Ovary (tissue), 3 donors: ENCODE data around the gene HINT1.

Experiments used
- CTCF ChIP-seq, 3 donors: fragments of 450-650 bp in 2 of 3; fragments of 200-600 bp in 1 of 3; IDR thresholded peaks; one replicate each; pipeline versions ENCODE4 v1.5.1 to v1.8.0; 2016 to 2022; ENCODE audit warnings: antibody characterized with exemption in 3 of 3, mild to moderate bottlenecking in 1 of 3
- EP300 ChIP-seq: sonication (generic); formaldehyde crosslinking; IDR thresholded peaks from one replicate; pipeline ENCODE4 v1.6.1; 2017; ENCODE audit warnings: antibody characterized with exemption
- POLR2A ChIP-seq: fragments of 450-650 bp; IDR thresholded peaks from one replicate; pipeline ENCODE4 v1.6.1; 2017; ENCODE audit warnings: antibody characterized with exemption, mild to moderate bottlenecking, moderate library complexity
- donor health status: DM: no; HTN: no; CAD: no.

- TF ChIP-seq CTCF (IDR thresholded peaks at IDR 0.05) (no peak), POLR2A (no peak), EP300 (no peak)
Observed at GRCh38 chr5:131185523-131186104, 20.6 kb upstream of the HINT1 start.
